ENCODE measurements around the gene FBXW8. TPM values are rescaled to one million over a fixed set of nuclear protein-coding genes. Genes with fewer than 3 reads are reported as not detected.

Gene FBXW8
- total RNA-seq, 1 donor from 2014 or later = 5.8 TPM

GRCh38 chr12:117026343-117026742, 115.6 kb downstream of the FBXW8 start:
- Histone ChIP-seq H3K27me3 (ENCODE audit: control insufficient read depth, insufficient read depth, low read length) (no peaks in the 10 kb centered on the region), H3K36me3 (ENCODE audit: control insufficient read depth, insufficient read depth, low read length) (peaks cover 14% of the 10 kb centered on the region), H3K4me3 (ENCODE audit: low read depth, low read length) (no peak overlapping the region)
- TF ChIP-seq, protein P1, sequence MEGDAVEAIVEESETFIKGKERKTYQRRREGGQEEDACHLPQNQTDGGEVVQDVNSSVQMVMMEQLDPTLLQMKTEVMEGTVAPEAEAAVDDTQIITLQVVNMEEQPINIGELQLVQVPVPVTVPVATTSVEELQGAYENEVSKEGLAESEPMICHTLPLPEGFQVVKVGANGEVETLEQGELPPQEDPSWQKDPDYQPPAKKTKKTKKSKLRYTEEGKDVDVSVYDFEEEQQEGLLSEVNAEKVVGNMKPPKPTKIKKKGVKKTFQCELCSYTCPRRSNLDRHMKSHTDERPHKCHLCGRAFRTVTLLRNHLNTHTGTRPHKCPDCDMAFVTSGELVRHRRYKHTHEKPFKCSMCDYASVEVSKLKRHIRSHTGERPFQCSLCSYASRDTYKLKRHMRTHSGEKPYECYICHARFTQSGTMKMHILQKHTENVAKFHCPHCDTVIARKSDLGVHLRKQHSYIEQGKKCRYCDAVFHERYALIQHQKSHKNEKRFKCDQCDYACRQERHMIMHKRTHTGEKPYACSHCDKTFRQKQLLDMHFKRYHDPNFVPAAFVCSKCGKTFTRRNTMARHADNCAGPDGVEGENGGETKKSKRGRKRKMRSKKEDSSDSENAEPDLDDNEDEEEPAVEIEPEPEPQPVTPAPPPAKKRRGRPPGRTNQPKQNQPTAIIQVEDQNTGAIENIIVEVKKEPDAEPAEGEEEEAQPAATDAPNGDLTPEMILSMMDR (IDR thresholded peaks at IDR 0.05; ENCODE audit: insufficient read depth, low read length, severe bottlenecking) = no peak
- FAIRE-seq (no peak), DNase-seq (ENCODE audit: low read depth) (no peak)

DNA sequence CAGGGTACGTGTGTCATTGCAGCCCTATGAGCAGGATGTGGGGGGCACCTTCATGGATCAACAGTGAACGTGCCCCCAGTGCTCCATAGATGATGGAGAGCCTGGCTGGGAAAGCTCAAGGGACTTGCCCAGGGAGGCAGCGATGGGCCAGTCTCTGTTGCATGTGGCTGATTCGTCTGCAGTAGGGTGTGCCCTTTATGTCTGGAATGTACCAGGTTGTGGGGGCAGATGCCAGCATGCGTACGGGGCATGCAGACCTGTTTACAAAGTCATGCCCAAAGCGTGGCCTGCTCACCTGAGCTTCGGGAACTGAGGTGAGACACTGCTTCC, 116.1 kb downstream of the FBXW8 start:
- no peak for FAIRE-seq
- H3K27me3 ChIP-seq (ENCODE audit: control insufficient read depth, insufficient read depth, low read length) = no peaks in the 10 kb centered on the region

GRCh38 chr12:117027251-117028086, 116.7 kb downstream of the FBXW8 start:
- TF ChIP-seq, protein P1 (IDR thresholded peaks at IDR 0.05; ENCODE audit: insufficient read depth, low read length, severe bottlenecking) = no peak
- Histone ChIP-seq H3K4me3 (ENCODE audit: low read depth, low read length) (no peak overlapping the region), H3K27me3 (ENCODE audit: control insufficient read depth, insufficient read depth, low read length) (no peaks in the 10 kb centered on the region), H3K36me3 (ENCODE audit: control insufficient read depth, insufficient read depth, low read length) (peaks cover 12% of the 10 kb centered on the region)
- FAIRE-seq (no peak), DNase-seq (ENCODE audit: low read depth) (no peak)

More for the DNA sequence above, 116.1 kb downstream of the FBXW8 start:
- Histone ChIP-seq H3K36me3 (ENCODE audit: control insufficient read depth, insufficient read depth, low read length) (peaks cover 13% of the 10 kb centered on the region), H3K4me3 (ENCODE audit: low read depth, low read length) (no peak overlapping the region)
- TF ChIP-seq, protein P1 (IDR thresholded peaks at IDR 0.05; ENCODE audit: insufficient read depth, low read length, severe bottlenecking) = no peak
- DNase-seq (ENCODE audit: low read depth) = no peak

DNA sequence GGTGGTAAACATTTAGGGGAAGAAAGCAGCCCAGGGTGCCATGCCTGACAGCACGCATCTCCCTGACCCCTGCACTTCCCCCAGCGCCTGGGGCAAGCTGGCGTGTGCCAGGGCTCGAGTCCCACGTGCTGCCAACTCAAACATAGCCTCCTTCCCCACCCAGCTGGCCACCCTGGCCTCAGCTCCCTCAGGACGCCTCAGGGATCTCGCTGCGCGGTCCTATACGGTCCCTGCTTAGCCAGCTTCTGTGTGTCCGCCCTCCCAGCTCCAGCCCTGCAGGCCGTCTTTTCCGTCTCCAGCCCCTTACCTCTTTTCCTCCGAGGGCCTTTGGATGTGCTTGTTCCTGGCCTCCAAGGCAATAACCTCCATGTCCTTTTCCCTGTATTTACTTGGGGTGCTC, 117.5 kb downstream of the FBXW8 start:
- Histone ChIP-seq H3K4me3 (ENCODE audit: low read depth, low read length) (no peak overlapping the region), H3K36me3 (ENCODE audit: control insufficient read depth, insufficient read depth, low read length) (peaks cover 12% of the 10 kb centered on the region), H3K27me3 (ENCODE audit: control insufficient read depth, insufficient read depth, low read length) (peaks cover 6% of the 10 kb centered on the region)
- DNase-seq (ENCODE audit: low read depth) (no peak), FAIRE-seq (no peak)
- TF ChIP-seq, protein P1 (IDR thresholded peaks at IDR 0.05; ENCODE audit: insufficient read depth, low read length, severe bottlenecking) = no peak

DNA sequence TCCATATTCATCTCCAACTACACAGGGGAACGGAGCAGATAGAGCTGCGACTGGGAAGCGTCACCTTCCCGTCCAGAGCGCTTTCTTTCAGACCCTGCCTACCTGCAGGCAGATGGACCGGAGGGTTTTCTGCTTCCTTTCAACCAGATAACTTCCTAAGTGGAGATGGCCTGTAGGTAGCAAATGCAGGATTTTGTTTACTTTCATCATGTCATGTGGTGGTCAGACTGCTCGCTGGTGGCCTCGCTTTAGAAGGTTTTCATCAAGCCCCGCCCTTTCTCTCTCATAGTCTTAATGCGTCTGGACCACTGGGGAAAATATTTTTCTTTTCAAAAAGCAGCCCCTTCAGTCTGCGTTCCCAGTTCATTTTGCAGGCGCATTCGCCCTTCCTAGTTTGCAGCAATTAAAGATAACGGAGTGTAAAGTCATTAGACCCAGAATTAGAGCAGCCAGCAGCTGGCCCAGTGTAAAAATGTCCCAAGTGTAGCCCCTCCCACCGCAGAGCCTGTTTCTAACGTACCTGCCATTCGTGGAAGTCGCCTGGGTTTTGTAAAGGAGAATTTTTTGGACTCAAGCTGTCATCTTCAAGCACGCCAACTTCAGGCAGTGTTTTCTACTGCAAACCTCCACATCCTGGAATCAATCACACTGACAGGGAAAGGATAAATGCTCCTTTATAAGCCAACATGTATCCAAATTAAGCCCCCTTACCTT, 119.6 kb downstream of the FBXW8 start:
- H3K27me3 ChIP-seq (ENCODE audit: control insufficient read depth, insufficient read depth, low read length) = peaks cover 21% of the 10 kb centered on the region
- no peak overlapping the region for H3K4me3 ChIP-seq (ENCODE audit: low read depth, low read length)
- FAIRE-seq (no peak), DNase-seq (ENCODE audit: low read depth) (no peak)
- H3K36me3 ChIP-seq (ENCODE audit: control insufficient read depth, insufficient read depth, low read length) = peaks cover 10% of the 10 kb centered on the region
- TF ChIP-seq, protein P1 (IDR thresholded peaks at IDR 0.05; ENCODE audit: insufficient read depth, low read length, severe bottlenecking) = no peak

All from bronchial epithelial cell (primary cell).